Colon (tissue), 2 donors: ENCODE data around the gene GDF7.

Experiments used
- FAIRE-seq: peaks from 2 replicates; lab custom pipeline; 2012; peaks lifted over from hg19 to GRCh38; lab: Jason Lieb, UNC
- donor health status: control.
- donor health status: control.

The GDF7 gene

GRCh38 chr2:20645301-20645701 lies 21.6 kb upstream of the GDF7 start:
- FAIRE-seq = no peak

DNA sequence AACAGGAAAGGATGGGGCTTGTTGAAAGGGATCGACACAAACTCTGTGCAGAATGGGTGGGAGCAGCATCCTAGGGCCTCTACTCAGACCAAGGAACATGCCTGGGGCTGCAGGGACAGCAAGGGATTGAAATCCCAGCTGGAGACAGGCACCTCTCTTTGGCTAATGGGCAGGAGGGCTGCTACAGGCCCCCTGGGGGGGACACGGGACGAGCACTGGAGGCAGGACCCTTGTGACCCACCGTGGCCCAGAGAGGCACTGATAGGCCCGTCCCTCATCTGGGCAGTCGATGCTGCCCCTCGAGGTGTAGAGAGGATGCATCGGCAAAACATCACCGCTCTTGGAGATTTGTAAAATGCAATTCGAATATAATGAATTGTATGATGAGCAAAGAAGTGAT lies 21.2 kb upstream of the GDF7 start:
- no peak for FAIRE-seq

- FAIRE-seq = no peak
These were observed 20.5 kb upstream of the GDF7 start for GRCh38 chr2:20646446-20646845.

- no peak for FAIRE-seq
These were observed 19.7 kb upstream of the GDF7 start for GRCh38 chr2:20647211-20647610.

GRCh38 chr2:20647738-20648137 lies 19.2 kb upstream of the GDF7 start:
- no peak for FAIRE-seq

GRCh38 chr2:20648206-20648605 lies 18.7 kb upstream of the GDF7 start:
- no peak for FAIRE-seq

DNA sequence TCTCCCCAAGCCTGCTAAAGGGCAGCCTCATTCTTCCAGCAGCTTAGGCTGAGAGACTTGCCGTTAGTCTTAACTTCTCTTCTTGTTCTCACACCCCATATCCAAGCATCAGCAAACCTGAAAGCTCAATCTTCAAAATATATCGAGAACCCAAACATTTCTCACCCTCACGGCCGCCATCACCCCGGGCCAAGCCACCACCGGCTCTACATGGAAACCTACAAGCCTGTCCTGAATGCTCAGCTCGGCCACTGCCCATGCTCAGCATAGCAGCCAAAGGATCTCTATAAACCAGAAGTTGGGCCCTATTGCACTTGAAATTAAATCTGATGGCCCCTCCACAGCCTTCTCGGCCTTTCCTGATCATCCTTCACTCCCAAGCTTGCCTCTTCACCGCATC lies 18.1 kb upstream of the GDF7 start:
- no peak for FAIRE-seq

- no peak for FAIRE-seq
These were observed 17.4 kb upstream of the GDF7 start for GRCh38 chr2:20649576-20649975.

GRCh38 chr2:20649976-20650375 lies 17.0 kb upstream of the GDF7 start:
- no peak for FAIRE-seq

DNA sequence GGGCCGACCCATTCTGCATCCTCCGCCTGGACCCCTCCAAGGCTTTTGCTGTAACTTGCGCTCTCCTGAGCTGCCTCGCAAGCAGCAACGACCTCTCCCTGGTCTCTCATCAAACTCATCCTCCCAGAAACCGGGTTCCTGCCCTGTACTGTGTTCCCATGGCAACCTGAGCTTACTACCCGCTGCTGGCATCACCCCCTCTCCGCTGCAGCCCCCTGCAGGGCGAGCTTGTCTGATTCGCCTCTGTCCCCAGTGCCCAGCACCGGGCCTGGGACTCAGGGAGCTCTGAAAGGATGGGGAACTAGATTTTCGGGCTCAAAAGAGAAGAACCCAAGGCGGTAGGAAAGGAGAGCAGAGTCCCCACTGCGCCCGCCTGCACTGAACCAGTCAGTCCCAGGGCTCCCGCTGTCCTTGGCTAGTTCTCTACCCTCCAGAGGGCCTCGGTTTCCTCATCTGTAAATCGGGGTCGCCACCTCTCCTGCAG lies 16.5 kb upstream of the GDF7 start:
- no peak for FAIRE-seq

DNA sequence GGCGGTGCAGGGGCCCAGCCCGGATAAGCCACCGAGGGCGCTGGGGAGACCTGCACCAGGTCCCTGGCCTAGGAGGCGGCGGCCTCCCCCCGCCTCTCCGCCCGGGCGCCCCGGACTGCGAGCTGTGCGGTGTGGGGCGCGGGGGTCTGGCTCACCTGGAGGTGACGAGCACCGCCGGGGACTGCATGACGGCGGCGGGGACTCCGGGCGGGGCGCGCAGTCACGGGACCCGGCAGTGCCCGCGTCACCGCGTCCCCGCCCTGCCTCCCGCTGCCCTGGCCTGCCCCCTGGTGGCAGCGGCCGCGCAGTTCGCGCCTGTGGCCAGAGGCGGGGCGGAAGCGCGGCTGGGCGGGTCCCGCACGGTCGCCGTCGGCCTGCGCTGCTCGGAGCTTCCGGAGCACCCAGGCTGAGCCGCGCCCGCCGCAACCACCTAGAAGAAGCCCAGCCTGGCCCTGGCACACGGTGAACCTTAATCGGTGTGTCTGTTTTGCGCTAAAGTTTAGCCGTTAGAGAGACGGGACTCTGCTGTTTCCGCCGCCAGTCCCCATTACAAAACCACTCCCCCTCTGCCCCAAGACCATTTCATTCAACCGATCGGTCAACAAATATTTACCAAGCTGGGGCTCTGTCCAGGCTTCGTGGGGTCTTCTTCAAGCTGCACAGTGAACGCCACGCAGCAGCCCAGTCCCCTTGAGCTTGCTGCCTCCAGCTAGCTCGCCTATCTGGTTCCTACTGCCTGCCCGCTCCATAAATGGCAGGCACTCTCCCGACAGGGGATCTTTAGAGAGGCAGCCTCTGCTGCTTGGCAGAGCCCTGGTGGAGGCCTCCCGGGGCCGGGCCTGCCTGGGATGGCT lies 15.8 kb upstream of the GDF7 start, which contains the start of gene HS1BP3:
HS1BP3 (minus strand) TSS at position 222 of the 854 bp plus-strand sequence; CDS start at position 187, 35 bp downstream.
- no peak for FAIRE-seq

DNA sequence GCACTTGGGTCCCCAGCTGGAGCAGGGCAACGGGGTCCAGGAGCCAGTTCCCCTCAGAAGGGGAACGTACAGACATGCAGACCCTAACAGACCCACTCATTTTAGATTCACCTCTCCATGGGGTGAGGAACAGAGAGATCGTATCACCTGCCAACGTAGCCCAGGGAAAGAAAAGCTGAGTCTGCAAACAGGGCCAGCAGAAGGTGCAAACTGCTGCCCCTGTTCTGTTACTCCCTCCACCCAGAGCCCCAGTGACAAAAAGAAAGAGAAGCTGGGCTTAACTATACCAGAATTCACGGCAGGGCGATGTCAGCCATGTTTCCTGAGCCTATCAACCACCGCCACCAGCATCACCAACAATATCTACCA lies 15.2 kb upstream of the GDF7 start:
- FAIRE-seq = no peak

- no peak for FAIRE-seq
These were observed 14.8 kb upstream of the GDF7 start for GRCh38 chr2:20652141-20652540.

GRCh38 chr2:20652673-20653575 lies 14.0 kb upstream of the GDF7 start:
- no peak for FAIRE-seq

DNA sequence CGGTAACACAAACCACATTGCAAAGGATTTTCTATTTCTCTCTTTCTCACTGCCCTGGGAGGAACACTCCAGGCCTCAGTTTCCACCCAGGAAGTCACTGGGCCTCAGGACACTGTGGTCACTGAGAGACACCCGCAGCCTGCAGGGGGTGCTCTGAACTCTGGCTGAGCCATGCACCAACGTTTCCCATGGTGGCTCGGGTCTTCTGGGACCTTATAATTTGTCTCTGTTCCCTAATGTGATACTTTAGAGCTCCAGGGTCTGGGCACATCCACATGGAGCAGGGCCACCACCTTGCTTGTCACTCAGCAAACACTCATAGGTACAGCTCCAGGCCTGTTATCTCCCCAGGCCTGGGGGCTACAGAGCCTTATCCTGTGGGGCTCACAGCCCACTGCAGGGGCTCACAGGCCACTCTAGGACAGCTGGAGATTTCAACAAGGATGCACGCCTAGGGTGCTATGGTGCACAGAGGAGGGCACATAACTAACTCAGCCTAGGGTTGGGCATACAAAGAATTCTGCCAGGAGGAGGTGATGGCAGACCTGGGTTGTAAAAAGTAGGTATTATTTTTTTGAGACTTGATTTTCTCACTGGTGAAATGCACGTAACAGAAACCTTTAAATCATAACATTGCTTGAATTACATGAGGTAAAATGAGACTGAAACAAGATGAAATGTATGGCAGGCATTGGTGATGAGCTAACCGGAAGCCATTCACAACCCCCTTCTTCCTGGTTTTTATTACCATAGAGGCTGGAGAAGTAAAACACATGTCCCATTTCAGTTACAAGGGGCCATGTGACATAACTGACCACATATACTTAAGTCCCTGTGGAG lies 13.0 kb upstream of the GDF7 start:
- FAIRE-seq = no peak

DNA sequence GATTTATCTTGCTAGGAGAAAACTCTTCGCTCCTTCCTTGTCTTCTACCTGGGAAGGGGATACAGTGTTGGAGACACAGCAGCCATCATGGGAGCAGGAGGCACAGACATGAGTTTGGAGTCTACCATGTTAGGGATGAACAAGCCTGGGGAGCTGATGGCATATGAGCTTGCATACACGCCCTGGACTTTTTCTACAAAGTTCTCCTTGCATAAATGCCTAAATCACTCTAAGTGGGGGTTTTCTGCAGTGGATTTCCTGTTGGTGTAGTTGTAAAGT lies 12.5 kb upstream of the GDF7 start:
- no peak for FAIRE-seq

GRCh38 chr2:20656561-20656960 lies 10.4 kb upstream of the GDF7 start:
- FAIRE-seq = no peak

DNA sequence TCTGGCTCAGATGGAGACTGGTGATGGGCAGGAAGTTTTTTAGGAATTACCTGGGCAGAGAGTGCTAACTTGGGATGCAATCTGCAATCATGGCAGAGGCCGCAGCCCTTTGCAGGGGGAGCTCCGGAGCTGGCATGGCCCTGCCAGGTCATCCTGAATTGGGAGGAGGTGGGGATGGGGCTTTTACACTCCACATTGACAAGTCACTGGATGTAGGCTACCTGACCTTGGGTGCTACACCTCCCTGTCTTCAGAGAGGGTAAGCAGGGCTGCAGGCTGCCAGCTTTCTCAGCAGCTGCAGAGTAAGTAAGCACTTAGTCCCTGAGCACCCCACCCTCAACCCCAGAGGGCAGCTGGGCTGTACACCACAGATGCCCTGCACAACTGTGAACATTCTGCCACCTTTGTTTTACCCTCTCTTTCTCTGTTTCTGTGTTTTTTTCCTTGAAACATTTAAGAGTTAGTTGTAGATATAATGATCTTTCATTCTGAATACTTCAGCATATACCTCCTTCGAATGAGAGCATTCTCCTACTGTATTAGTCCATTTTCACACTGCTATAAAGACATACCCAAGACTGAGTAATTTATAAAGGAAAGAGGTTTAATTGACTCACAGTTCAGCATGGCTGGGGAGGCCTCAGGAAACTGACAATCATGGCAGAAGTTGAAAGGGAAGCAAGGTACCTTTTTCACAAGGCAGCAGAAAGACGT lies 9.3 kb upstream of the GDF7 start:
- FAIRE-seq = no peak

DNA sequence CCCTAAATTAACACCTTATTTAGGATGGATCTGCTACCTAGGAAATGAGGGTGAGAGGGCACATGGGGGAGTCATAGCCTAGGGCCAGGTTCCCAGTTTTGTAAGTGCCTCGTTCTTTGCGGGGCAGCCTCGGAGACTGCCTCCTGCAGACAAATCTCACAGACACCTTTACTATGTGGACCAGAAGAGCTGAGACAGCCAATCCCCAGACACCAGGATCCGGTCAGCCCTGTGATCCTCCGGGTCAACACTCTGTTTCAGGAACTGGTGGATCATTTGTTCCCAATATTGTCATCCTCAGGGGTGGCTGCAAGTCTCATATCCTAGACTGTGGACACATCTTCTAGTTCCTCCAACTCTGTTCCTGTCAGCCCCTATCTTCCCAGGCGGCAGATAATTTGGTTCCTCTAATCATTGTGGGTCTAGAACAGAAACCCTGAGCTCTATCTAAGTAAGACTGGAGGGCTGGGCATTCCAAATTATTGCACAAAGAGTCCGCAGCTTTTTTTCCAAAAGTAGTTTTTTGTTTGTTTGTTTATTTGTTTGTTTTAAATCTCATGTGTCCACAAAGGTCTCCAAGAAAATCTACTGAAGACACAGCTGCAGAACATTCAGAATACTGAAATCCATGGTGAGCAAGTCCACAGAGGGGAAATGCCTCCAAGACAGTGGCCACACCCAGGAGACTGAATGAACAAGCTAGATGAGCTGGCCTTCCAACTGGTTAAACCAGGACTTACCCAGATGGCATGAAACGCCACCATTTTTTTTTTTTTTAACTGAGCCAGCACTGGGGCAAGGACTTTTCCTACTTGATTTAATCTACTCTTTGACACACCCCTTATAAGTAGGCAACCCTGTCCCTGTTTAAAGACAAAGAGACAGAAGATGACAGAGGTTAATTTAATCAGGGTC lies 6.2 kb upstream of the GDF7 start:
- no peak for FAIRE-seq
